ENCODE results near the gene NT5E. TPM values are rescaled to one million over a fixed set of nuclear protein-coding genes. Genes with fewer than 3 reads are reported as not detected.

The NT5E gene
- total and polyA plus RNA-seq, 2 of the 13 experiments (the other 11 are each of a cell fraction or from before 2014, with no cell fraction given), result 9.5 to 33.0 TPM

- TF ChIP-seq ZNF274 (CRISPR knock-in tag; IDR thresholded peaks at IDR 0.05), result peak; percentile 71
- no peak for TF ChIP-seq SOX6 (IDR thresholded peaks at IDR 0.05)
- peak; percentile 62; the same call in 1 of the 2 replicates for TF ChIP-seq SOX6 (CRISPR knock-in tag; IDR thresholded peaks at IDR 0.05)
- TF ChIP-seq ZBTB44 (CRISPR knock-in tag; IDR thresholded peaks at IDR 0.05), result no peak
- no peak for TF ChIP-seq ELK4 (CRISPR knock-in tag; IDR thresholded peaks at IDR 0.05; ENCODE audit: borderline replicate concordance)
- 0 out of 2 replicates have a peak, but pooled peaks have one; percentile 25 for TF ChIP-seq ZSCAN12 (CRISPR knock-in tag; IDR thresholded peaks at IDR 0.05)
- TF ChIP-seq DMAP1 (CRISPR knock-in tag; IDR thresholded peaks at IDR 0.05), result peak; percentile 63; the same call in 1 of the 2 replicates
- peak; percentile 79 for TF ChIP-seq ZSCAN21 (CRISPR knock-in tag; IDR thresholded peaks at IDR 0.05; ENCODE audit: borderline replicate concordance)
- no peak; the same call in 1 of the 2 replicates for TF ChIP-seq HINFP (CRISPR knock-in tag; IDR thresholded peaks at IDR 0.05; ENCODE audit: low read depth)
- TF ChIP-seq ZSCAN5A (CRISPR knock-in tag; IDR thresholded peaks at IDR 0.05; ENCODE audit: borderline replicate concordance), result 0 out of 2 replicates have a peak, but pooled peaks have one; percentile 17
- TF ChIP-seq ATF2 (CRISPR knock-in tag; IDR thresholded peaks at IDR 0.05), result peak; percentile 30; the same call in 1 of the 2 replicates
- TF ChIP-seq SKIL (CRISPR knock-in tag; IDR thresholded peaks at IDR 0.05; ENCODE audit: borderline replicate concordance), result no peak
- no peak for TF ChIP-seq ZNF546 (CRISPR knock-in tag; conservative IDR thresholded peaks at IDR 0.05)
- no peak for TF ChIP-seq ZNF878 (CRISPR knock-in tag; IDR thresholded peaks at IDR 0.05)
- TF ChIP-seq NR0B2 (CRISPR knock-in tag; IDR thresholded peaks at IDR 0.05), result no peak
- TF ChIP-seq PHB2 (IDR thresholded peaks at IDR 0.05; ENCODE audit: partially characterized antibody), result no peak
- TF ChIP-seq ZBTB1 (CRISPR knock-in tag; IDR thresholded peaks at IDR 0.05; ENCODE audit: borderline replicate concordance), result no peak
These were observed at the start of gene NT5E (continued) for GRCh38 chr6:85449818-85450759.

Data from HepG2 (cell line).